Vagina (tissue), 2 donors: ENCODE measurements around the gene PIK3R4.

Source experiments
- POLR2A ChIP-seq, 2 donors: fragments of 450-650 bp; IDR thresholded peaks; one replicate each; pipeline ENCODE4 v1.6.1; 2017; ENCODE audit warnings: antibody characterized with exemption in 2 of 2, mild to moderate bottlenecking in 2 of 2, moderate library complexity in 2 of 2
- POLR2AphosphoS5 ChIP-seq, 2 donors: sonication (generic); formaldehyde crosslinking; IDR thresholded peaks; one replicate each; pipeline ENCODE4 v1.9.0; 2017; ENCODE audit warnings: antibody characterized with exemption in 2 of 2, mild to moderate bottlenecking in 2 of 2, low read depth in 1 of 2; ENCODE audit not compliant: insufficient read depth in 1 of 2
- TF ChIP-seq, protein P1 (sequence below), 3 experiments: fragments of 450-650 bp in 2 of 3; fragments of 200-600 bp in 1 of 3; sonication (generic) in 1 of 3; IDR thresholded peaks; one replicate each; pipeline ENCODE4 v1.5.1; 2017 to 2019; ENCODE audit warnings: antibody characterized with exemption in 3 of 3, mild to moderate bottlenecking in 2 of 3, moderate library complexity in 2 of 3

DNA sequence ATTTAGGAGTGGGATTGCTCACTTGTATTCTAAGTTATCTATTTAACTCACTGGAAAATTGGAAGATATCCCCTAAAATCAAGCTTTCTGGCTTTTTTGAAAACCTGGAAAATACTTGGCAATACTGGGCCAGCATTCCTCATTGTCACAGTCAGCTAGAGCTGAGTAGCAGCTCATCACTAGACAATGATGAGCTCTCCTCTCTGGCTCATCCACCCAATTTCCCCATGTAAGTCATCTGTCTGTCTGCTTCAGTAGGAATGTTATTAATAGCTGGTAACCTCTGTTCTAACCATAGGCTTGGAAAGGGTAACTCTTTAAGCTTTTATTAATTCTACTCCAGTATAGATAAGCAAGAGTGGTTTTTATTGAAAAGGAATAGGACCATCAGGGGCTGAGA lies 39.7 kb upstream of the PIK3R4 start:
- TF ChIP-seq, protein P1, sequence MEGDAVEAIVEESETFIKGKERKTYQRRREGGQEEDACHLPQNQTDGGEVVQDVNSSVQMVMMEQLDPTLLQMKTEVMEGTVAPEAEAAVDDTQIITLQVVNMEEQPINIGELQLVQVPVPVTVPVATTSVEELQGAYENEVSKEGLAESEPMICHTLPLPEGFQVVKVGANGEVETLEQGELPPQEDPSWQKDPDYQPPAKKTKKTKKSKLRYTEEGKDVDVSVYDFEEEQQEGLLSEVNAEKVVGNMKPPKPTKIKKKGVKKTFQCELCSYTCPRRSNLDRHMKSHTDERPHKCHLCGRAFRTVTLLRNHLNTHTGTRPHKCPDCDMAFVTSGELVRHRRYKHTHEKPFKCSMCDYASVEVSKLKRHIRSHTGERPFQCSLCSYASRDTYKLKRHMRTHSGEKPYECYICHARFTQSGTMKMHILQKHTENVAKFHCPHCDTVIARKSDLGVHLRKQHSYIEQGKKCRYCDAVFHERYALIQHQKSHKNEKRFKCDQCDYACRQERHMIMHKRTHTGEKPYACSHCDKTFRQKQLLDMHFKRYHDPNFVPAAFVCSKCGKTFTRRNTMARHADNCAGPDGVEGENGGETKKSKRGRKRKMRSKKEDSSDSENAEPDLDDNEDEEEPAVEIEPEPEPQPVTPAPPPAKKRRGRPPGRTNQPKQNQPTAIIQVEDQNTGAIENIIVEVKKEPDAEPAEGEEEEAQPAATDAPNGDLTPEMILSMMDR (IDR thresholded peaks at IDR 0.05), result no peak
- no peak for TF ChIP-seq POLR2A (IDR thresholded peaks at IDR 0.05)
- TF ChIP-seq POLR2AphosphoS5 (IDR thresholded peaks at IDR 0.05; ENCODE audit: insufficient read depth in 1 of 2, low read depth in 1 of 2), result no peak
